Muscle of arm (tissue), 12 donors: ENCODE measurements around the gene ARSG. TPM values are rescaled to one million over a fixed set of nuclear protein-coding genes. Genes with fewer than 3 reads are reported as not detected.
"Not testable (repeated sequence)": the region's sequence is repeated elsewhere in the genome, so short reads cannot be mapped to it uniquely, and the experiment has no call there.

Source experiments
- DNase-seq: peaks from one replicate; pipeline ENCODE4 v3.0.0-alpha.2; 2013
- polyA plus RNA-seq, 12 donors: library from polyadenylated mRNA; unstranded; fragments of 120-200 nt; gene quantifications; one replicate each; pipeline ENCODE4 v1.2.1, GENCODE V29; 2013; ENCODE audit not compliant: insufficient read length in 12 of 12

ARSG gene
- polyA plus RNA-seq, 12 donors: 2.7 to 9.6 (median 3.4) TPM; not detected in 1

GRCh38 chr17:68304706-68305105 is 13.4 kb downstream of the ARSG start:
- no peak for DNase-seq

- no peak for DNase-seq
Measured at GRCh38 chr17:68305142-68305541, 13.8 kb downstream of the ARSG start.

GRCh38 chr17:68306819-68307218 is 15.5 kb downstream of the ARSG start:
- DNase-seq: no peak

GRCh38 chr17:68307443-68307842 is 16.1 kb downstream of the ARSG start:
- no peak for DNase-seq

GRCh38 chr17:68308486-68308885 is 17.2 kb downstream of the ARSG start:
- not testable (repeated sequence) for DNase-seq

- DNase-seq: not testable (repeated sequence)
Measured at GRCh38 chr17:68309066-68309670, 17.9 kb downstream of the ARSG start.

GRCh38 chr17:68310152-68310551 is 18.9 kb downstream of the ARSG start:
- DNase-seq: no peak

GRCh38 chr17:68314916-68315535 is 23.7 kb downstream of the ARSG start:
- DNase-seq: no peak

GRCh38 chr17:68315930-68316329 is 24.6 kb downstream of the ARSG start:
- DNase-seq: no peak

GRCh38 chr17:68317458-68317857 is 26.2 kb downstream of the ARSG start:
- DNase-seq: no peak

GRCh38 chr17:68318103-68318991 is 27.1 kb downstream of the ARSG start:
- DNase-seq: no peak

GRCh38 chr17:68319410-68320162 is 28.3 kb downstream of the ARSG start:
- DNase-seq: no peak

GRCh38 chr17:68320311-68320865 is 29.1 kb downstream of the ARSG start:
- no peak for DNase-seq

- DNase-seq: no peak
Measured at GRCh38 chr17:68320943-68321555, 29.8 kb downstream of the ARSG start.

- no peak for DNase-seq
Measured at GRCh38 chr17:68321556-68321954, 30.3 kb downstream of the ARSG start.

- DNase-seq: no peak
Measured at GRCh38 chr17:68322630-68323029, 31.3 kb downstream of the ARSG start.

GRCh38 chr17:68324114-68324513 is 32.8 kb downstream of the ARSG start:
- no peak for DNase-seq

- DNase-seq: no peak
Measured at GRCh38 chr17:68324654-68325336, 33.5 kb downstream of the ARSG start.

- no peak for DNase-seq
Measured at GRCh38 chr17:68325961-68326360, 34.7 kb downstream of the ARSG start.

- DNase-seq: no peak
Measured at GRCh38 chr17:68326681-68327080, 35.4 kb downstream of the ARSG start.
